Raji (cell line): ENCODE measurements around the gene ADAM22.

Experiments
- POLR2A ChIP-seq: IDR thresholded peaks from 2 replicates; pipeline ENCODE4 v1.6.1; 2011; ENCODE audit warnings: low read depth, low read length, control low read depth; ENCODE audit not compliant: insufficient read depth

The ADAM22 gene, protein sequence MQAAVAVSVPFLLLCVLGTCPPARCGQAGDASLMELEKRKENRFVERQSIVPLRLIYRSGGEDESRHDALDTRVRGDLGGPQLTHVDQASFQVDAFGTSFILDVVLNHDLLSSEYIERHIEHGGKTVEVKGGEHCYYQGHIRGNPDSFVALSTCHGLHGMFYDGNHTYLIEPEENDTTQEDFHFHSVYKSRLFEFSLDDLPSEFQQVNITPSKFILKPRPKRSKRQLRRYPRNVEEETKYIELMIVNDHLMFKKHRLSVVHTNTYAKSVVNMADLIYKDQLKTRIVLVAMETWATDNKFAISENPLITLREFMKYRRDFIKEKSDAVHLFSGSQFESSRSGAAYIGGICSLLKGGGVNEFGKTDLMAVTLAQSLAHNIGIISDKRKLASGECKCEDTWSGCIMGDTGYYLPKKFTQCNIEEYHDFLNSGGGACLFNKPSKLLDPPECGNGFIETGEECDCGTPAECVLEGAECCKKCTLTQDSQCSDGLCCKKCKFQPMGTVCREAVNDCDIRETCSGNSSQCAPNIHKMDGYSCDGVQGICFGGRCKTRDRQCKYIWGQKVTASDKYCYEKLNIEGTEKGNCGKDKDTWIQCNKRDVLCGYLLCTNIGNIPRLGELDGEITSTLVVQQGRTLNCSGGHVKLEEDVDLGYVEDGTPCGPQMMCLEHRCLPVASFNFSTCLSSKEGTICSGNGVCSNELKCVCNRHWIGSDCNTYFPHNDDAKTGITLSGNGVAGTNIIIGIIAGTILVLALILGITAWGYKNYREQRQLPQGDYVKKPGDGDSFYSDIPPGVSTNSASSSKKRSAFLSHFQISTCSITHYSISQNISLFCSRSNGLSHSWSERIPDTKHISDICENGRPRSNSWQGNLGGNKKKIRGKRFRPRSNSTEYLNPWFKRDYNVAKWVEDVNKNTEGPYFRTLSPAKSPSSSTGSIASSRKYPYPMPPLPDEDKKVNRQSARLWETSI

GRCh38 chr7:87933953-87934698, at the start of gene ADAM22:
Gene ADAM22, plus strand, starts transcription at chr7:87934251. Its CDS starts 215 bp downstream, at chr7:87934466.
- peak; percentile 91 for TF ChIP-seq POLR2A

- TF ChIP-seq POLR2A, result no peak
Observed at GRCh38 chr7:87885018-87885417, 49.0 kb upstream of the ADAM22 start.

DNA sequence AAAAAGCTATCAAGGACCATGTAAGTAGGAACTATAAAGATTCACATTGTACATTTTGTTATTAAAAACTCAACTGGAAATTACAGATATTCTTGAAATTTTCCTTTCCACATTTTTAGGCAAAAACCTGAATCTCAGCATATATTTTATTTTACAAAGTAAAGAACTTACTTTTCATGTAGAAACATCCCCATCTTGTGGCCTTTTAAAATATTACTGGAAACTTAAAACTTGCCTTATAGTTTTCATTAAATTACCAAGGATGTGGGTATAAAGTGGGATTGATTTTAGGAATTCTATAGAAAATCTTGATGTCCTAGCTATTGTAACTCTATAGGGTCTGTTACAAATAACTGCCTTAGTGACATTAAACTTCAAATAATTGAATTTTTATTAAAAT, 47.2 kb upstream of the ADAM22 start:
- no peak for TF ChIP-seq POLR2A

- TF ChIP-seq POLR2A, result no peak
Observed at GRCh38 chr7:87895363-87895762, 38.7 kb upstream of the ADAM22 start.

GRCh38 chr7:87899255-87899654, 34.8 kb upstream of the ADAM22 start:
- TF ChIP-seq POLR2A, result no peak

- TF ChIP-seq POLR2A, result no peak
Observed at GRCh38 chr7:87912121-87912520, 21.9 kb upstream of the ADAM22 start.

DNA sequence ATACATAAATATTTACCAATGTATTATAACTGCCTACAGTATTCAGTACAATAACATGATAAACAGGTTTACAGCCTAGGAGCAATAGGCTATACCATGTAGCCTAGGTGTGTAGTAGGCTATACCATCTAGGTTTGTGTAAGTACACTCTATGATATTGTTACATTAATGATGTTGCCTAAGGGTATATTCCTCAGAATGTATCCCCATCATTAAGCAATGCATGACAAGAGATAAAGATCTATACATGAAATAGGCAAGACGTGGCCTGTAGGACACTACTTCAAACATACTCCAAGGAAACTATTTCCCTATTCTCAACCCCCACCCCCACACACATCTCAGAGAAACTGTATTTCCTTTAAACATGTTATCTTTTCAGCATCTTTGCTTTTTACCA, 15.3 kb upstream of the ADAM22 start:
- TF ChIP-seq POLR2A, result no peak

DNA sequence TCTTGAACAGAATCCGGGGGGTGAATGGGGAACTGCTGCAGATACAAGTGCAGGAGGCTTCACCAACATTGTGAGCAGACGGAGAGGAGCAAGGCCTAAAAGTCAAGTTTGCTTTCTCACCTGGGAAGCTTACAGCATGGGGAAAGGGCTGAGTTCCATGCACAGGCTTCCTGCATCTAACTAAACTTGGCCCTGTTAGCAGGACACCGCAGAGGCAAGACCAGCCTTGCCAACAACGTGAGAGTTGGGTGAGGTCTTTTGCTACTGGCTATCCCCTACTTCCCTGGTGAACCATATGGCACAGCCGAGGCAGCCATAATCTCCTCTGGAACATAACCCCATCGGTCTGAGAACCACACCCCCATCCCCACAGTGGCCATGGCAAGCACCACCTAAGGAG, 14.2 kb upstream of the ADAM22 start:
- no peak for TF ChIP-seq POLR2A

DNA sequence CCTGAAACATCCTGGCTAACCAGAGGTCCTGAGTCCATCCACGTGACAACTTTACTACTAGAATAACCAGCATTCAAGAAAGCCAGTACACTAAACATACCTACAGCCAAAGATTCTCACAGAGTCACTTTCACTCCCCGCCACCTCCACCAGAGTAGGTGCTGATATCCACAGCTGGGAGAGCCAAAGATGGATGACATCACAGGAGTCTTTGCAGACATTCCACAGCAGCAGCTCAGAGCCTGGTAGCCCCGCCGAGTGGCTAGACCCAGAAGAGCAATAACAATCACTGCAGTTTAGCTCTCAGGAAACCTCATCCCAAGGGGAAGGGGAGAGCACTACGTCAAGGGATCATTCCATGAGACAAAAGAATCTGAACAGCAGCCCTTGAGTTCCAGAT, 13.5 kb upstream of the ADAM22 start:
- no peak for TF ChIP-seq POLR2A

GRCh38 chr7:87926581-87927461, 7.2 kb upstream of the ADAM22 start:
- no peak for TF ChIP-seq POLR2A

GRCh38 chr7:87933605-87933952, 472 bp upstream of the ADAM22 start:
- no peak for TF ChIP-seq POLR2A

DNA sequence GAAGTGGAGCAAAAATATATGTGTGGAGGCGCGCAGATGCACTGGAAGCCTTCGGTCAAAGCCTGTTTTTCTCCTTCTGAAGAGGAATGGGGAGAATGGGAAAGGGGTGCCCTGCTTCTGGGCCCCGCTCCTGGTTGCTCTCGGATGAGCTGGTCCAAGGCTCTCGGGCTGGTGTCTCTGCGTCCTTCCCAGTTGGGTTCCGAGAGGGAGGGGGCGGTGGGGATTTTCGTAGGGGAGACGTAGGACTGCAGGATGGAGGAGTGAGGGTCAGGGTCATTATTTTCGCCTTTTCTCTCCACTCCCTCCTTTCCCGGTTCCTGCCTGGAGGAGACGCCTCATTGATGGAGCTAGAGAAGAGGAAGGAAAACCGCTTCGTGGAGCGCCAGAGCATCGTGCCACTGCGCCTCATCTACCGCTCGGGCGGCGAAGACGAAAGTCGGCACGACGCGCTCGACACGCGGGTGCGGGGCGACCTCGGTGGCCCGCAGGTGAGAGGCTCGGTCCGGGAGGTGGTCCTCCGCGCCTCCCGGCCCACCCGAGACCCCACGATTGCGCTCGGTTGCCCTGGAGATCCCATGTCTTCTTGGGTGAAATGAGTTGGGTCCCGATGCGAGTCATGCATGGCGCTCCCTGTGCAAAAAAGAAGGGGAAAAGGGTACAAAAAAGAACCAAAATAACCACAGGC, 790 bp downstream of the ADAM22 start:
- no peak for TF ChIP-seq POLR2A

GRCh38 chr7:87935384-87935706, 1.3 kb downstream of the ADAM22 start:
- TF ChIP-seq POLR2A, result no peak

GRCh38 chr7:87941138-87941537, 7.1 kb downstream of the ADAM22 start:
- no peak for TF ChIP-seq POLR2A
